Measurements from ENCODE around the gene MESP2. TPM values are rescaled to one million over a fixed set of nuclear protein-coding genes. Genes with fewer than 3 reads are reported as not detected.

The MESP2 gene
- total RNA-seq, 2 donors from 2014 or later = 0.22 to 1.3 TPM

GRCh38 chr15:89820666-89821611 lies 44.8 kb downstream of the MESP2 start:
- H3K4me1 Mint-ChIP-seq = no peaks in the 10 kb centered on the region
- H3K27ac ChIP-seq (ENCODE audit: low read depth, low read length) = no peak overlapping the region

GRCh38 chr15:89822026-89822425 lies 45.9 kb downstream of the MESP2 start:
- Mint-ChIP-seq H3K36me3 (ENCODE audit: low read depth) (no peaks in the 10 kb centered on the region), H3K4me1 (no peaks in the 10 kb centered on the region), H3K27me3 (ENCODE audit: insufficient read depth) (peaks cover 38% of the 10 kb centered on the region), H3K27ac (no peak overlapping the region), H3K9me3 (no peaks in the 10 kb centered on the region), H3K4me3 (no peak overlapping the region)
- no peak for DNase-seq
- TF ChIP-seq CTCF (conservative IDR thresholded peaks at IDR 0.05) = no peak
- H3K9me3 ChIP-seq (ENCODE audit: control insufficient read depth, low read length) = no peaks in the 10 kb centered on the region
- peaks cover 10% of the 10 kb centered on the region for H3K27me3 ChIP-seq (ENCODE audit: control insufficient read depth, insufficient read depth, low read length, poor library complexity, severe bottlenecking)
- no peak overlapping the region for H3K4me3 ChIP-seq (ENCODE audit: low read length)
- no peak overlapping the region for H3K9ac ChIP-seq (ENCODE audit: extremely low read depth, low read length, poor library complexity, severe bottlenecking)
- 80 to 87% methylated on average over 9 to 11 of the region's 11 CpGs for WGBS, 2 experiments (ENCODE audit: insufficient coverage in 1 of 2, insufficient read length in 1 of 2)
- H3K4me1 ChIP-seq (ENCODE audit: control insufficient read depth, insufficient read depth, low read length) = no peaks in the 10 kb centered on the region
- no peak overlapping the region for H3K27ac ChIP-seq (ENCODE audit: low read depth, low read length)
- H3K36me3 ChIP-seq (ENCODE audit: control insufficient read depth, insufficient read depth, low read length) = no peaks in the 10 kb centered on the region

More at GRCh38 chr15:89820666-89821611, 44.8 kb downstream of the MESP2 start:
- Histone ChIP-seq H3K4me1 (ENCODE audit: control insufficient read depth, insufficient read depth, low read length) (no peaks in the 10 kb centered on the region), H3K36me3 (ENCODE audit: control insufficient read depth, insufficient read depth, low read length) (no peaks in the 10 kb centered on the region), H3K27me3 (ENCODE audit: control insufficient read depth, insufficient read depth, low read length, poor library complexity, severe bottlenecking) (peaks cover 21% of the 10 kb centered on the region), H3K9ac (ENCODE audit: extremely low read depth, low read length, poor library complexity, severe bottlenecking) (no peak overlapping the region), H3K9me3 (ENCODE audit: control insufficient read depth, low read length) (peaks cover 2% of the 10 kb centered on the region), H3K4me3 (ENCODE audit: low read length) (no peak overlapping the region)
- no peak for DNase-seq
- H3K36me3 Mint-ChIP-seq (ENCODE audit: low read depth) = no peaks in the 10 kb centered on the region
- no peak overlapping the region for H3K4me3 Mint-ChIP-seq
- H3K27ac Mint-ChIP-seq = no peak overlapping the region
- no peak for TF ChIP-seq CTCF (conservative IDR thresholded peaks at IDR 0.05)
- WGBS, 2 experiments (ENCODE audit: insufficient coverage in 1 of 2, insufficient read length in 1 of 2) = 88% methylated on average over 9 to 12 of the region's 12 CpGs
- peaks cover 5% of the 10 kb centered on the region for H3K9me3 Mint-ChIP-seq
- H3K27me3 Mint-ChIP-seq (ENCODE audit: insufficient read depth) = peaks cover 48% of the 10 kb centered on the region

GRCh38 chr15:89822611-89822950 lies 46.4 kb downstream of the MESP2 start:
- DNase-seq = no peak
- no peaks in the 10 kb centered on the region for H3K9me3 Mint-ChIP-seq
- Histone ChIP-seq H3K27ac (ENCODE audit: low read depth, low read length) (no peak overlapping the region), H3K27me3 (ENCODE audit: control insufficient read depth, insufficient read depth, low read length, poor library complexity, severe bottlenecking) (peaks cover 5% of the 10 kb centered on the region), H3K9ac (ENCODE audit: extremely low read depth, low read length, poor library complexity, severe bottlenecking) (no peak overlapping the region), H3K36me3 (ENCODE audit: control insufficient read depth, insufficient read depth, low read length) (no peaks in the 10 kb centered on the region), H3K4me1 (ENCODE audit: control insufficient read depth, insufficient read depth, low read length) (no peaks in the 10 kb centered on the region), H3K9me3 (ENCODE audit: control insufficient read depth, low read length) (no peaks in the 10 kb centered on the region), H3K4me3 (ENCODE audit: low read length) (no peak overlapping the region)
- no peaks in the 10 kb centered on the region for H3K36me3 Mint-ChIP-seq (ENCODE audit: low read depth)
- no peaks in the 10 kb centered on the region for H3K4me1 Mint-ChIP-seq
- peaks cover 32% of the 10 kb centered on the region for H3K27me3 Mint-ChIP-seq (ENCODE audit: insufficient read depth)
- 92% methylated on average over 4 to 5 of the region's 5 CpGs for WGBS, 2 experiments (ENCODE audit: insufficient coverage in 1 of 2, insufficient read length in 1 of 2)
- H3K4me3 Mint-ChIP-seq = no peak overlapping the region
- TF ChIP-seq CTCF (conservative IDR thresholded peaks at IDR 0.05) = no peak
- H3K27ac Mint-ChIP-seq = no peak overlapping the region
